Stimulated activated CD4-positive, alpha-beta T cell treated with anti-CD3 and anti-CD28 coated beads, TNF-alpha, amount 100 ng/mL, for 24 hours (primary cell): ENCODE results near the gene RAB19.

Source experiments
- DNase-seq, 3 experiments: peaks; one replicate each; pipeline ENCODE4 v3.0.0-alpha.2; 2020; ENCODE audit warnings: low read depth in 3 of 3

The RAB19 gene, protein sequence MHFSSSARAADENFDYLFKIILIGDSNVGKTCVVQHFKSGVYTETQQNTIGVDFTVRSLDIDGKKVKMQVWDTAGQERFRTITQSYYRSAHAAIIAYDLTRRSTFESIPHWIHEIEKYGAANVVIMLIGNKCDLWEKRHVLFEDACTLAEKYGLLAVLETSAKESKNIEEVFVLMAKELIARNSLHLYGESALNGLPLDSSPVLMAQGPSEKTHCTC

DNA sequence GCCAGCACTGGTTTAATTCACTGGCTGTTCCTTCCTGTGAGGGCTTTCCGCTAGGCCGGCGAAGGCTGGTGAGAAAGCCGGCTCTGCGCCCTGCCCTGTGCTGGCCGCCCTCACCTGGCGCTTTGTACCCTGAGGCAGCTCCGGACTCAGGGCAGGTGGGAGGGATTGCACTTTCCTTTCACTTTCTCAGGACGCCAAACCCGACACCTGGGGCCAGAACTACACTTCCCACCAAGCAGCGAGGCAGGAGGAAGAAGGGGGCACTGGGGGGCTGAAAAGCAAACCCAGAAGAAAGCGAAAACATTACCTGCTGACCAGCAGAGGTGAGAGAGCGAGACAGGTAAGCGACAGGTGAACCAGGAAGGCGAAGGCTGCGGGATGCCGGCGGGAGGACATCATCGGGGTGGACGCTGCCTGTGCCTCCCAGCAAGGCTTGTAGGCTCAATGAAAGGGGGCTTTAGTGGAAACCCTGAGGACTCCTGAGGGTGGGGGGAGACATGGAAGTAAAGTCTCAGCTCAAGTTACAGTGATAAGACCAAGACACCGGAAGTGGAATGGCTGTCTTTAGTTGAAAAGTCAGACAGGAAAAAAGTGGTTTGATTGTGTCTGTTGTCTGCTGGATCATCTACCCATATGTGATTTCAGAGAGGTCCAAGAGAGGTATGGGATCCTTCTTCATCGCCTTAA is at the start of gene RAB19:
RAB19 (plus strand) TSS at position 181 of the 687 bp plus-strand sequence. CDS start 3,589 bp downstream, outside the sequence.
- peak in 2 of 3 experiments; percentile 15 to 28 for DNase-seq

DNA sequence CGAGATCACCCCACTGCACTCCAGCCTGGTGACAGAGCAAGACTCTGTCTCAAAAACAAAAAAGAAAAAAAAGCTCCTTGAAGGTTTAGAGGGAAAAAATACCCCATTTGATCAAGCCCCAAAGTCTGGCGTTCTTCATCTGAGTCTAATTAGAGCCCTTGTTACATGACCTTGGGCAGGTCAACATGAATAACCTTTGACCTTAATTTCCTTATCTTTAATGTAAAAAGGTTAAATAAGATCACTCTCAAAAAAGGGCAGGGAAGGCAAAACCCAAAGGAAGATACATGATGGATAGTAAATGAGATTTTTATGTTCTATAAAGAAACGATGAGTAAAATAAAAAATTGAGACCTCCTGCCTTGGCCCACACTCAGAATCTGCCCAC is 45.8 kb upstream of the RAB19 start:
- no peak for DNase-seq

DNA sequence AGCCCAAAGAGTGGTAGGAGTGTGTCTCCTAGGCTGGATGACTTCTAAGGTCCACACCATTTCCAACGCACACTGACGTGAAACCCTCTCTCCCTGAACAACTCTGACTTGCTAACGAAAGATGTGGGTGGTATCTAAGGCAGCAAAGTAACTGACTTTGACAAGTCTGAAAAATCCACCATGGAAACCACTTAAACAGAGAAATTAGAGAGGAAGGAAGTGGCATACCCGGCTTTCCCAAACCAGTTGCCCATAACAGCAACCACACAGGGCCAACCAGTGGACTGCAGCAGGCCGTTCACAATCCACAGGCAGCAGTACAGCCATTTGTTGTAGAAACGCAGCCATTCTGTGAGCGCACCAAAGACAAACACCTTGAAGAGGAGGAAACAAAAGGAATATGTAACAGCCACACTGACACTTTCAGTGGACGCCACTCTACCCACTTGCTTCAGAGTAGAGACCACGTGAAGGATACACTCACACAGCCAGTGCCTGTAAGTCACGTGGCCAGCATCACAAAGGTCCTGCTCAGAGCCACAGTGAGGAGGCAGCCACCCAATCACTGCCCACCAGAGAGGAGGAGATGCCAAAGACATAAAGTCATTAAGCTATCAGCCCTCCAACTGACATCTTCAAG is 45.3 kb upstream of the RAB19 start:
- DNase-seq, result peak in 2 of 3 experiments; percentile 5 to 15

DNA sequence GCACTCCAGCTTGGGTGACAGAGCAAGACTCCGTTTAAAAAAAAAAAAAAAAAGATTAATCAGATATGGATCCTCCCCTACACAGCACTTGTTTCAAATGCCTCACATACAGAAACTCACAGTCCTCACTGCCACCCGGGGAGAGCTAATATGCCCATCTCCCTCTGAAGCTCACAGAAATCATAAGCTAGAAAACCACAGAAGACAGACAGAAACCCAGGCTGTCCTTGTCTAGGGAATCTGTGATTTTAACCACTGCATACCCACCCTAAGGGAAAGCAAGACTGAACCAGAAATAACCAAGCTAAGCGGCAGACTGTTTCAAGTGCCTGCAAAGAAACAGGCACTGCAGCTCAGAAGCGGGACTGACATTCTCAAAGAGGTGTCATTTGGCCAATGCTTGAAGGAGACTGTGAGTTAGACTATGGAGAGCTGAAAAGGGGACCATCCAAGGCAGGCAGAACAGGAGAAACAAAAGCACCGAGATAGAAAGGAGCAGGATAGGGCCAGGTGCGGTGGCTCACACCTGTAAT is 43.1 kb upstream of the RAB19 start:
- DNase-seq, result no peak

DNA sequence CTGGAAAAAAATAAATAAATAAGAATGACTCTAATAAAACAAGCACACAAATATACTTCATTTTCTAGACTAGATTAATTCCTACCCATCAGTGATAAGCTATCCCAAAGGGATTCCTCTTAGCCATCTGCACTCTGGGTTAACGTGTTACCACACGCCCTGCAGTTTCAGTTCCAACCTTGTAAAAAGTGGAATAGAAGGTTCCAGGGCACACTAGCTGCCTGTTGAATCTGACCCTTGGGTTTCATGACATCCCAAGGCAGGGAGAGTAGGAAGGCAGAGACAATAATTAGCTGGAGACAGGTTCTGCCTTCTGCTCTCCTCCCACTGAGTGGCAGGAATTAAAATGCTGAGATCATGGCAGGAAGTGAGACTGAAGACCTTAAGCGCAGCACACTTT is 39.0 kb upstream of the RAB19 start:
- DNase-seq, result no peak

DNA sequence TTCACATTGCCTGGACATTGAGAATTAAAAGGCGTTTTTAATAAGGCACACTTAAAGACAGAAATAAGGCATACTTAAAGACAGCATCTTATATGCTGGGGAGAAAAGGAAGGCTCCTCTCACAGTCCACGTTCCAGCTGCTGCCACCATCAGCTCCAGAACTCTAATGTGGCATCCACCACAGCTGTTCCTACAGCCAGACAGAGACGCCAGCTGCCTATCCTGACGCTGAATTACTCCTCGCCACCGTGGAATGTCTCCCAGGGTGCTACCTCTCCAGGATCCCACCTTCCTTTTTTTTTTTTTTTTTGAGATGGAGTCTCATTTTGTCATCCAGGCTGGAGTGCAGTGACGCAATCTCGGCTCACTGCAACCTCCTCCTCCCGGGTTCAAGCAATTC is 36.3 kb upstream of the RAB19 start:
- no peak for DNase-seq

DNA sequence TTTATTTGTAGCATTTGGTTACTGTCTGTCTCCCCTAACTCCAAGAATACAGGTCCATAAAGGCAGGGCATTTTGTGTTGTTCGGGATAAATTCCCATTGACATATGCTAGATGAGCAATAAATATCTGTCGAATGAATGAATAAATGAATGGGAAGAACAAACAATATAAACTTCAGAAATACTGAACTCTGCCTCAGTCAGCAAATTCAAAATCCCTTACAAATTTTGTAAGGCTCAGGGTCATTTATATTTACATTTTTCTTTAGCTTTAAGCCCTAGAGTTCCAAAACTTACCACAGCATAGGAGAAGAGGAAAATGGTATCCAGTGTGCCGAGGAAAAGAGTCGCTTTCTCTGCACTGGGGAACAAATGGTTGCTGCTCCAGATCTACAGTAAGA is 34.6 kb upstream of the RAB19 start:
- DNase-seq, result no peak

DNA sequence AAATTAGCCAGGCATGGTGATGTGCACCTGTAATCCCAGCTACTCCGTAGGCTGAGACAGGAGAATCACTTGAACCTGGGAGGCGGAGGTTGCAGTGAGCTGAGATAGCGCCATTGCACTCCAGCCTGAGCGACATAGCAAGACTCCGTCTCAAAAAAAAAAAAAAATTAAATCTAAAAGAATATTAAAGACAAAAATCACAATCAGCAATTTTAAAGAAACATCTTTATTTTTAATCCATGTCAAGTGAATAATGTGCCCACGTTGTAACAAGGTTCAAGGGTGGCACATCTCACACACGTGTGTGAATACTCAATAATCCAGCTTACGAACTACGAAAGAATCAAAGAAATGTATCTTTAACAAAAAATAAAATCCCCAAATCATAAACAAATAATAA is 28.5 kb upstream of the RAB19 start:
- no peak for DNase-seq

DNA sequence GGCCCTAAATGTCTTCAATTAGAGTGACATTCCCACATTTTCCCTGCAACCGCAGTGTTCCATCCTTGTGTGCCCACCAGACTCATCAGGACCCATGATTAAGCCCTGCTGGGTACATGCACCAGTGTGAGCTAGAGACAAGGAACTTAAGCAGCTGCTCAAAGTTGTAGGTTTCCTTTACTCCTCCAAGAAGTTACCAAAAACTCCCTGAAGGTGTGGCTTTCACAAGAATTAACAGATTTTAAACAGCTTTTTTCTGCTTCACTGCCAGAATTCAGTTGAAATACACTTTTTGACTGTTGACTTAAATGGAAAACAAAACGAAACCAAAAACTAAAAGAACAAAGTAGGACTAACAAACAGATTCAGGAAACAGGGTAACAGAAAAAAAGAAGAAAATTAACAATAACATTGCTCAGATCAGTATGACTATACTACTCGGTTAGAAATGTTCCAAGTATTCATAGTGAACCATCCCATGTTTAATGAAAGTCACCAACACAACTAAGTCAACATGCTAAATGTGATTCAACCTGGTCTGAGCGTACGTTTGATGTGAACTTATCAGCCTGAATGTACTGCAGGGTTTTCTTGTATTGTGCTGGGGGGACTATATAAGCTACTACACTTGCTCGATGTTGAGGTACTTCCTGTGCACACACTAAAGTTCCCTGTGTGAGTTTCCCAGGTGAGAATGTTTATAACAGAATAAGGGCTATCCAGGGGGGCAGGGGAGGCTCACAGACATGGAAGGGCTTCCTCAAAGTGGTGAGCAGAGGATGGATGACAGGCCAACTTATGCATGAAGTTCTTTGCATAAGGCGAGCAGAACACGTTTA is 27.7 kb upstream of the RAB19 start:
- no peak for DNase-seq

DNA sequence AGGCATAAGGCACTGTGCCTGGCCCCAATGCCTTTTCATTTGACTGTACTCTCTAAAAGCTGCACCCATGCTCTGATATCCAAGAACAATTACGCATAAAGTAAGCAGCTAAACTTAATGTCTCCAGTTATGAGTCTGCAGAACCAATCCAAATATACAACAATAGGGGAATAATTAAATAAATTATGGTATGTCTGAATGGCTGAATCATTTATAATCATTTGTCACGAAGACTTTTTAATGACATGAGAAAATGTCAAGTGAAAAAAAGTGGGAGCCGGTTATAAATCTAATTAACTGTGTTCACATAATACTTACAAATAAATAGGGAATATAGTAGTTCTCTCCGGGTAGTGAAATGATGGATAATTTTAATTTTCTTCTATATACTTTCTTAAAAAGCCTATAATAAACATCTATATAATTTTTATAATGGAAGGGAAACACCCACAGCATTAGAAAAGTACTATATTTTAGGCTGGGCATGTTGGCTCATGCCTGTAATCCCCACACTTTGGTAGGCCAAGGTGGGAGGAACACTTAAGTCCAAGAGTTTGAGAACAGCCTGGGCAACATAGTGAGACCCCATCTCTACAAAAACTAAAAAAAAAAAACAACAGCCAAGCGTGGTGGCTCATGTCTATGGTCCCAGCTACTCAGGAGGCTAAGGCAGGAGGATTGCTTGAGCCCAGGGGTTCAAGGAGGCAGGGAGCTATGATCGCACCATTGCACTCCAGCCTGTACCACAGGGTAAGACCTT is 19.7 kb upstream of the RAB19 start:
- DNase-seq, result no peak

DNA sequence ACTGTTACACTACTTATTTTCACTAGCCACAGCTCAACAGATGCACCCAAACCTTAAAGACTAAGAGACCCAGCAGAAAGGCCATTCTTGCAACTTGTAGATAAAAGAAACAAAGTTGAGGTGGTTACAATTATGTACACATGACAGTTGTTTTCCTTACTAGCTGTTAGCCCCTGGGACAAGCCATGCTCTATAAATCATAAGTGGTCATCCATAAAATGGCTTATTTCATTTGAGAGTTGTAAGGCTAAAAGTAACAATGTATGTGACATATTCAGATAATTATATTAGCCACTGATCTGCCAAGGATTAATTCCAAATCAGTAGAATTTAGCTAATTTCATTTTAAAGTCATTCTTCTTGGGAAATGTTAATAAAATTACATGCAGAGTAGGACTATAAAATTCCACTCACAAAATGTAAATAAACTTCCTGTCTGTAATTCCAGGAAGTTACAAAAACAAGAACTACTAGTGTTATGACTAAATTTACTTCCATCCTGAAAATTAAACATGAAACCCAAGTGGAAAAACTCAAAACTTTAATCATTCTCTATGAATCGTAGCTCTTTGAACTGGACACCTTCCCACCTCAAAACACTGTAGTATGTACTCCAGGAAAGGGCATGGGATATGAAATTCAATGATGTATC is 18.8 kb upstream of the RAB19 start:
- no peak for DNase-seq

DNA sequence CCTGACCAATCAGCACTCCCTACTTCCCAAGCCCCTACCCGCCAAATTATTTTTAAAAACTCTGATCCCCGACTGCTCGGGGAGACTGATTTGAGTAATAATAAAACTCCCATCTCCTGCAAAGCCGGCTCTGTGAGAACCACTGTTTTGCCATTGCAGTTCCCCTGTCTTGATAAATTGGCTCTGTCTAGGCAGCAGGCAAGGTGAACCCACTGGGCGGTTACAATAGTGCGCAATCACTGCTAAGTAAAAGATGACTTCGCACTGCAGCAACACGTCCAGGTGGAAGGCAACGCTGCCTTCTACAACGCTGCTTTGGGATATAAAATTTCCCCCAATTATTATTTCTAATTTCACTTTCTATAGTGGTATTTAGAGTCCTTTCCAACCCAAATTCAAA is 14.4 kb upstream of the RAB19 start:
- no peak for DNase-seq

DNA sequence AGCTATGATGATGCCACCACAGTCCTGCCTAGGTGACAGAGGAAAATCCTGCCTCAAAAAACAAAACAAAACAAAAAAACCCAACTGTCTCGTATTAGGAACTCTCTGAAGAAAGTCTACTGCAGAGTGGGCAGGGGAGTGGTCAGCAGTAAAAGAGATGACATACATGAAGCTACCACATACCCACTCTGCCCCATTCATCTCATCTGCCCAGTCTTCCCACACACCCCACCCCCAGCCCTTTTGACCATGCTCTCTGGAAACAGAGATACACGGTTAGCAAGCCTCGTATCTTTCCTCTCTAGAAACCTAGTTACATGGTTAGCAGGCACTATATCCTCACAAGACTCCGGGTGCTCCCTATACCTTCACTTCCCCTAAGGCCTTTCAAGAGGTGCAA is 13.8 kb upstream of the RAB19 start:
- no peak for DNase-seq

DNA sequence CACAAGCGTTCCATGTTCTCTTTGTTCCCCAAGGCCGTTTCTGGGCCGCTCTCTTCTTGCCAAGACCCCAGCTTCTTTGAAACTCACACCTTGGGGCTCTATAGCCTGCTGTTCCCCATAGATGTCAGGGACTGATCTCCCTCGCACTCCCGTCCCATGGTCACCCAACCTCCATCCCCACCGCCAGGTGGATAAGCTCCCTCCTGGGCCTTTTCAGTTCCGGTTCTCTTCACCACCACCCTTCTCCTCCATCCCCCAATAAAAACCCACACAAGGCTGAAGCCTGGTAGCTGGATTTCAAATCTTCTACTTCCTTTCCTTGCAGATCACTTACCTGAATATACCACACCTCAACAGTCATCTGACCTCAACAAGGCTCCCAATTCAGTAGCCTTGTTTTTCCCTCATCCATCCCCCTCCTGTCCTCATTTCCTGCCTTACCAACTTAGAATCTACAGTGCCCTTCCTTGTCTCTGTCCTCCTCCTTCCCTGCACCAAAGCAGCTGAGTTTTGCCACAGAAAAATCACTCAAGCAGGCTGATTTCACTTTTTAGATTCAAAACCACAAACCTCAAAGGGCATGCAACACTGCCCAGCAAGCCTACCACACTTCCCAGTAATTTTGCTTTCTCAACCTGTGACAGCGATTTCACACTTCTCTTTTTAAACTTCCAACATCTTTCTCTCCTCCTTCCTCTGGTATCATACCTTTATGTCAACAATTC is 13.2 kb upstream of the RAB19 start:
- DNase-seq, result no peak

DNA sequence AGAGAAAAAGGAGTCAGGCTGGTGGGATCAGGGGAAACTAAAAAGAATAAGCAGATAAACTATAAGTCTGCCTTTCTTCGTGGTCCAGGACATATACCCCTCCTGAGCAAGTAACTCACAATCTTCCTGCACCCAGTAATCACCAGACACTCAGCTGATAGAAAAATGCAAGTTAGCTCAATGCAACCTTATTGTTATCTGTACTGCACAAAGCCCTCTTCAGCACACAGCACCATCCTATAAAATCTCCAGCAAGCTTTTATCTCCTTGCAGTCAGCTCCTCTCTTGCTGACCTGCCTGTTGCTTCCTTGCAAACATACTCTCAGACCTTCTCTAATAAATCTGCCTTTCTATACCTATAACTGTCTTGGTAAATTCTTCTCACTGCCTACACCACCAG is 12.2 kb upstream of the RAB19 start:
- DNase-seq, result no peak

DNA sequence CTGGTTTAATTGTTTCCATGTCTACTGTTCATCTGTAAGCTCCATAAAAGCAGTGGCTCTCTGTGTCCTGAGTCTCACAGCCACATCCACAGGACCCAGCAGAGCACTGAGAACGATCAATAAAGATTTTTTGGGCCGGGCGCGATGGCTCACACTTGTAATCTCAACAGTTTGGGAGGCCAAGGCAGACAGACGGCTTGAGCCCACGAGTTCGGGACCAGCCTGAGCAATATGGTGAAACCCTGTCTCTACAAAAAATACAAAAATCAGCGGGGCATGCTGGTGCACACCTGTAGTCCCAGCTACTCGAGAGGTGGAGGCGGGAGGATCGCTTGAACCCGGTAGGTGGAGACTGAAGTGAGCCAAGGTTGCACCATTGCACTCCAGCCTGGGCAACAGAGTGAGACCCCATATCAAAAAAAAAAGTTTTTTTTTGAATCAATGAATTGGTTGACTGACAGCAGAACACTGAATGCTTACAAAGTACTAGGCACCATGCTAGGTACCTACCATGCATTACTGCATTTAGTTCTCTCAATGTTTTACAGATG is 10.0 kb upstream of the RAB19 start:
- DNase-seq, result no peak

DNA sequence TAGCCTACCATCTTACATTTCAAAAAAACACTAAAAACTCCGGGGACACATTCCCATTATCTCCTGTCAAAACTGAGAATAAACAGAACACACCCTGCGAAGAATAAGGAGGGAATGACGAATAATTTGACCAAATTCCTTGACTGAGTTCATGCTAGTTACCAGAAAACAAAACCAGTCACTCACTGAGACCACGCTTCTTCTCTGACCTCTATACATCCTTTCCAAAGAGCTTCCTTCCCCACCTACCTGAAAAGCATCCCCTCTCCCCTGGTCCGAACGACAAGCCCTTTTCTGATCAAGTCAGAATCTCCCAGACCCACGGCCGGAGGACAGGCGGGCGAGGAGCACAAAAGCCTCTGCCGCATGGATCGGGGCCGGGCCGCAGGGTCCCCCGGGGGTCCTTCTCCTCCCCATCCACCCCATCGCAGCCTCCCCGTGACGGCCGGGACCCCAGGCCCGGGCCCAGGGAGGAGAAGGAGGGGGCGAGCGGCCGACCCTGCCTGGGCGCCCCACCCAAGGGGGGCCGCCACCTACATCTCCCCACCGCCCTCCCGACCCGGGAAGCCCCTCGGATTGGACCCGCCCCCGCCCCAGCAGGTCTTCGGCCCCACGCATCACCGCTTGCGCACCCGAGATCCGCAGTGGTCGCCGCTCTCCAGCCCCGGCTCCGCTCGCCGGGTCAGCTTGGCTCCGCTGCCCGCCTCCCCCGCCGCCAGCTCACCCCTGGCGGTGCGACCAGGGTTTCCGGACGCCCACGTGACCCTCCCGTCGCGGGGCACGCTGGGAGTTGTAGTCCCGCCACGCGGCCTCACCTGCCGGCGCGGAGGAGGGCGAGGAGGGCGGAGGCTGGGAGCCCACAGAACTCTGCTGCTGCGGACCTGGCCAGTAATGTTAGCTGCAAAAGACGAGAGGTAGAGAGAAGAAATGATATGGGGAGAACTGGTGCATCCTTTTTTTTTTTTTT is 5.8 kb upstream of the RAB19 start, which contains the start of gene SLC37A3:
SLC37A3 (minus strand) TSS at position 747 of the 967 bp plus-strand sequence. CDS start 16,004 bp downstream, outside the sequence.
- DNase-seq, result peak; percentile 71 to 89 (median 76)

DNA sequence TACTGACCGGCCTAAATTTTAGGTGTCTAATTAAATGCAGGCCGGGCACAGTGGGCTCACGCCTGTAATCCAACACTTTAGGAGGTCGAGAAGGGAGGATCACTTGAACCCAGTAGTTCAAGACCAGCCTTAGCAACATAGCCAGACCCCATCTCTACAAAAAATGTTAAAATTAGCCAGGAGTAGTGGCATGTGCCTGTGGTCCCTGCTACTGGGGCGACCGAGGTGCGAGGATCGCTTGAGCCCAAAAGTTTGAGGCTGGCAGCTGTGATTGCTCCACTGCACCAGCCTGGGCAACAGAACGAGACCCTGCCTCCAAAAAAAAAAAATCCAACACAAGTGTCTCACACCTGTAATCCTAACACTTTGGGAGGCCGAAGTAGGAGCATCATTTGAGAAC is 5.0 kb upstream of the RAB19 start:
- DNase-seq, result no peak
